Stimulated activated CD8-positive, alpha-beta memory T cell treated with anti-CD3 and anti-CD28 coated beads, Interleukin-15, amount 100 ng/mL, for 1 hour (primary cell): ENCODE data around the gene ST7L.

Experiments
- DNase-seq: peaks from one replicate; pipeline ENCODE4 v3.0.0-alpha.2; 2020; ENCODE audit warnings: low read depth

ST7L gene

DNA sequence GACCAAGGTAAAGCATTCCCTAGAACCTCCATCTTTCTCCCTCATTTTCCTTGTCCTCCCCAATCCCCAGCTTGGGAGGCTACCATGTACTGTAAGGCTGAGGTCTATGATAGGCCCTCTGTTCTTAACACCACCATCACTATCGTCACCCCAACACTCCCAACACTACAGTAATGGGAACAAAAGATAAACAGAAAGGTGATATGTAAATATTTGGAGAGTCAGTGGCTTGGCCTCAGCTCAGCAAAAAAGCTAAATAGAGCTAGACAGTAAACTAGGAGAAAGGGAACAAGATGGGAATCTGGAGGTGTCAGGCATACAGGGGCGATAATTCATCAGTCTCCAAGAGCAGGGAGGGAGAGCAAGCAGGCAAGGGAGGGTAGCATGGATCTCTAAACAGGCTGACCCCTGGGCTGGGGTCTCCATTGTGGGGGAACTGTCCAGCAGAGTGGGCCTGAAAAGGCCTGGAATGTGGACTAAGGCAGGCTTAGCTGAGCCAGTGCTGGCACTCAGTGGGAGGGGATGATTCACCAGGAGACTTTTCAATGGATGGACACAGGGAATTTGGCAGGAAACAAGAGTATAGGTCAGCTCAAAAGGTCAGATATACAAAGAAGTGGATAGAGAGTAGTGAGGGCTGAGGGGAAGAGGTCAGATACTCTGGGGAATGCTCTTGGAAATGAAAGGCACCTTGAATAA lies 103.5 kb downstream of the ST7L start:
- no peak for DNase-seq

DNA sequence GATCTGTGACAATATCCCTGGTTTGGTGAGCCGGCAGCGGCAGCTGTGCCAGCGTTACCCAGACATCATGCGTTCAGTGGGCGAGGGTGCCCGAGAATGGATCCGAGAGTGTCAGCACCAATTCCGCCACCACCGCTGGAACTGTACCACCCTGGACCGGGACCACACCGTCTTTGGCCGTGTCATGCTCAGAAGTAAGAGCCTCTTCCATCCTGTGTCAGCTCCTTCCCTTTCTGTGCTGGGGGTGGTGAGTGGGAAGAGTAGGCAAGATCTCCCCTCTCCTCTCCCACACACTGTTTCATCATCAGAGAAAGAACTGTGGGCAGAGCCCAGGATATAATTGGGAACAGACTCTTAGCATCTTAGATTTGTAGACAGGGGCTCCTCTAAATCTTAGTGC lies 104.0 kb downstream of the ST7L start:
- no peak for DNase-seq

DNA sequence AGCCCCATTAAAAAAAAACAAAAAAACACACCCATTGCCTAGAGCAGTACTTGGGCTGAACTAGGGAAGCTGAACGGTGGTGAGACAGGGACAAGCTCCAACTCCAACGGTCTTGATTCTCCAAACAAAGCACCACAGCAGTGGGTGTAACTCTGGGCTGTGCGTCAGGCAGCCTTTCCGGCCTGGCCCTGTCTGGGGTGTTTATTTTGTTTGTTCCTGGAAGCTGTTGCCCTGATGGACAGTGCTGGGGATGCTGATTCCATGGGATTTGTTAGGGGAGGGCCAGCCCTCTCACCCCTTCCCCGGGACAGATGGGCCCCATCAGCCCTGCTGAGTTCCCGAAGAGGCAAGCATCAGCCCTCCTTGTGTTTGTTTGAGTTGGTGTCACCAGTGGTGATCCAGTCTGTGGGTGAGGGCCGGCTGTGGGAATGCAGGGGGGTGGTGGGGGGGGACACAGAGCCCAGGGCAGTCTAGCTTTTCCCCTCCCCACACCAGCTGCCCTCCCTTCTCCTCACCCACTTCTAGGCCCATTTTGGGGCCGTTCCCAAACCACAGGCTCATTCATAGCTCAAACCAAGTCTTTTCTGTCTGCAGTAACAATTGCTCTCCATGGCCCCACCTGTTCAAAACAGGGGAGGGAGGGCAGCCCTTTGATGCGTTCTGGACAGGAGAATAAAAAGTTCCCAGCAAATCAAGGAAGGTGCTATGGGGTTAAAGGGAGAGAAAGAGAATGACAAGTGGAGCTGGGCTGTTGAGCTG lies 105.7 kb downstream of the ST7L start:
- DNase-seq, result no peak

DNA sequence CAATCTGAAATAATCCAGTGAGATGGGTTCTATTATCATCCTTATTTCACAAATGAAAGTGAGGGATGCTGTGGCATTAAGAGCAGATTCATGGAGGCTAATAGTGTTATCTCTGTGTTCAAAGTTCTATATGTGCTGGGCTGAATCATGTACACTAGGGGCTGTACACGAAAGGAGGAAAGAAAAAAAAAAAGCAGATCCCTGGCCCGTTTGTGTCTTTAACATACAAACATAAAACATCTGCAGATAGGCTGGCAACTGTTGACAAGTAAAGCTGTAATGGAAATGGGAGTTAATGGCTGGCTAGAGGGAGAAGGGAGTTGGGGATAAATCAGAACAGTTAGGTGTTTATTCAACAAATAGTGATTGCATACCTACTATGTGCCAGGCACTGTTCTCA lies 107.0 kb downstream of the ST7L start:
- DNase-seq, result no peak

DNA sequence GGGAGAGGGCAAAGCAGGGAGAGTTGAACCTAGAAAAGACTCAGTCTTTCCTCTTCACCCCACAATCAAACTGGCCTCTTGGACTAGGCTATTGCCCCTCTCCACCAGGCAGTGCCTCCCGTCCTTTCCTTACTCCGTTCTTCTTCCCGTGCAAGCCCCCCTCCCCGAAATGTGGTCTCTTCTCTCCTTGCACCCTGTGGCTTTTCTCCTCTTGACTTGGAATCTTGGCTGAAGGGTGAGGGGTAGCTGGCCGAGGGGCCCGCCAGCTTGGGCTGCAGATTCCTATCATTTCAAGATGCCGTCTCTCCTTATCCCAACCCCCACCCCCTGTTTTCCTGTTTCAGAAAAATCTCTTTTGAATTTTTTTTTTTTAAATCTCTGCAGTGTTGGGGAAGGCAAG lies 108.6 kb downstream of the ST7L start:
- no peak for DNase-seq

- DNase-seq, result no peak
Observed at GRCh38 chr1:112509660-112510178, 109.2 kb downstream of the ST7L start.

DNA sequence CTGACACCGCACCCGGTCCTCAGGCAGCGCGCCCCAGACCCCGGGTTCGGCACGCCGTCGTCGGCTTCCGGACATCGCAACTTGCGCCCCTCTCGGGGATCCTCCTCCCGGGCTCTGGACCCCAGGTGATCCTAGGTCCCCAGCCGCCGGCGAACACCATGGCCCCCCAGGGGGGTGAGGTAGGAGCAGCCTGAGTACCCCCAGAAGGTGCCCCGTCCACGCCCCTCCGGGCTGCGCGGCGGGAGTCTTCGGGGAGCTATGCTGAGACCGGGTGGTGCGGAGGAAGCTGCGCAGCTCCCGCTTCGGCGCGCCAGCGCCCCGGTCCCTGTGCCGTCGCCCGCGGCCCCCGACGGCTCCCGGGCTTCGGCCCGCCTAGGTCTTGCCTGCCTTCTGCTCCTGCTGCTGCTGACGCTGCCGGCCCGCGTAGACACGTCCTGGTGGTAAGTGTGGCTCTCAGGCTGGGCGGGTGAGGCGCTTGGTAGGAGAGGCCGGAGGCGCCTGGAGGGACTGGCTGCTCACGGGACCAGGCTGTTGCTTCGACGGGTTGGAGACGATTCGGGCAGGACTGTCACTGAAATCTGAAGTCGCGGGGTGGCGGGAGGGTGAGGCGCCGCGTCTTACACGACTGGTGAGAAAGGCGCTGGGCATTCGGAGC lies 109.8 kb downstream of the ST7L start:
- no peak for DNase-seq

DNA sequence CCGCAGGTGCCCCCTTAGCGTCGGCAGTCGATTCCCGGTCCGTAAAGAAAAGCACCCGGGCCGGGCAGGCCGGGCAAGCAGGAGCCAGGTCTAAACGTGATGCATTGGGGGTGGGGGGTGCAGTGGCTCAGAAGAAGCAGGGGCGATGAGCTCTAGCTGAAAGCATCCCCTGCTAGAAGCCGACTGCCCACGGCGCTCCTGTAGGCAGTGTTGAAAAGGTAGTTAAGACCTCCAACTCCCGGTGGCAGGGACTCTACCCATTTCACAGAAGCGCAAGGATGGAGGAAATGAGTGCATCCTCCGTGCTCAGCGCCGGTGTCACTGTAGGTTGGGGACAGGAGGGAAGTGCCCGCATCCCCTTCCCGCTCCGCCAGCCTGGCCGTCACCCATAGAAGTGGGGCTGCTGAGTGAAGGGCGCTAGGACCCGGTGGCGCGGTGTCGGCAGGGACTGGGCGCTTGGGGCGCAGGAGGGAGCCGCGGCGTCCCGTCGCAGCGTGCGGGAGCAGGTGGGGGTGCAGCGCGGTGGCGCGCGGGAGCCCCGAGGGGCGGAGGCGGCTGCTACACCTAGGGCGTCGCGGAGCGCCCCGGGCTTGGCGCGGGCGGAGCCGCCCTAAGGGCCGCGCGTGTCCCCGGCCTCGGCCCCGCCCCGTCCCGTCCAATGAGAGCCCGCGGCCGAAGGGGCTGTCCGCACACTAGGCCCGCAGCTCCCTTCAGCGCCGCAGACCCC lies 110.5 kb downstream of the ST7L start, which contains the start of gene WNT2B:
TSS of gene WNT2B (plus strand) at position 688 of the 727 bp plus-strand sequence. CDS start 298 bp downstream, outside the sequence.
- no peak for DNase-seq

GRCh38 chr1:112507921-112508277 lies 111.0 kb downstream of the ST7L start:
- no peak for DNase-seq

GRCh38 chr1:112507336-112507735 lies 111.6 kb downstream of the ST7L start:
- DNase-seq, result no peak

- DNase-seq, result no peak
Observed at GRCh38 chr1:112506731-112507130, 112.2 kb downstream of the ST7L start.

DNA sequence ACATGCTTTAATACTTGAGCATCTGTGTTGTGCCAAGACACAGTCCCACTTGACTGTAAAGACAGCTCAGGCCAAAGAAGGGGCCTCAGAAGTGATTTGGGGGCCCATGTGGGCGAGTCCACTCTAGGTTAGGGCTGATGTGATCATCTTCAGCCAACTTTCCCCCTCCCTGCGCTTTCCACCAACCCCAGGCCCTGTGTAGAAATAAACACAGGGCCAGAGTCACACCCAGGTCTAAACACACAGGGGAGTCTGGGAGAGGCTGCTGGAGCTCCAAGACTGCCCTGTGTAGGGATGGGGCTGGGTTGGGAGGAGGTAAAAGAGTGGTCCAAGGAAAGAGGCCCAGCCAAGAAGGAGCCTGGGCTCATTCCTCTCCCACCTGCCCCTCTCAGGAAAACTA lies 112.6 kb downstream of the ST7L start:
- no peak for DNase-seq

DNA sequence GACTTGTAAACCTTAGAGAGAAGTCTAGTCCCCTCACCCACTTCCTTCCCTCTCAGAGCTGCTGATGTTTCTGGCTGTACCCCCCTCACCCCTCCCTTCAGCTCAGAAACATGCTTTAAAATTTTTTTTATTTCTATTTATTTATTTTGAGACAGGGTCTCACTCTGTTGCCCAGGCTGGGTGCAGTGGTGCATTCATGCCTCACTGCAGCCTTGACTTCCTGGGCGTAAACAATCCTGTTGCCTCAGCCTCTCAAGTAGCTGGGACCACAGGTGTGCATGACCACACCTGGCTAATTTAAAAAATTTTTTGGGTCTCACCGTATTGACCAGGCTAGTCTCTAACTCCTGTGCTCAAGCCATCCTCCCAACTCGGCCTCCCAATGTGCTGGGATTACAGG lies 113.1 kb downstream of the ST7L start:
- no peak for DNase-seq

DNA sequence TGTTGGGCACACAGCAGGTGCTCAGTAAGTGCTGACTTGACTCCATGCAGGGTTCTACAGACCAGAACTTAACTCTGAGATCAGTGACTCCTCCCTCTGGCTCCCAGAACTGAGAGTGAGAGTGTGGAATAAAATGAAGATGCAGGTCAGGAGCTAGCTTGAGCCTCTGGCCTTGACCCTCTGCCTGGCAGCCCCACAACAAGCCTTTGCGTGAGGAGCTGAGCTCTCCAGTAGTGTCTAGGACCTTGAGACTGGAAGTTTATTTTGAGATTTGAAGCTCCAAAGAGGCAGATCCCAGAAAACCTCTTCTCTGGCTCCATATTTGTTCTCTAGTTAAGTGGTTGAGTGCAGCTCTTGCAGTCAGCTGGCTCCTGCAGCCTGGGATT lies 113.5 kb downstream of the ST7L start:
- no peak for DNase-seq

- no peak for DNase-seq
Observed at GRCh38 chr1:112504661-112505399, 114.1 kb downstream of the ST7L start.

DNA sequence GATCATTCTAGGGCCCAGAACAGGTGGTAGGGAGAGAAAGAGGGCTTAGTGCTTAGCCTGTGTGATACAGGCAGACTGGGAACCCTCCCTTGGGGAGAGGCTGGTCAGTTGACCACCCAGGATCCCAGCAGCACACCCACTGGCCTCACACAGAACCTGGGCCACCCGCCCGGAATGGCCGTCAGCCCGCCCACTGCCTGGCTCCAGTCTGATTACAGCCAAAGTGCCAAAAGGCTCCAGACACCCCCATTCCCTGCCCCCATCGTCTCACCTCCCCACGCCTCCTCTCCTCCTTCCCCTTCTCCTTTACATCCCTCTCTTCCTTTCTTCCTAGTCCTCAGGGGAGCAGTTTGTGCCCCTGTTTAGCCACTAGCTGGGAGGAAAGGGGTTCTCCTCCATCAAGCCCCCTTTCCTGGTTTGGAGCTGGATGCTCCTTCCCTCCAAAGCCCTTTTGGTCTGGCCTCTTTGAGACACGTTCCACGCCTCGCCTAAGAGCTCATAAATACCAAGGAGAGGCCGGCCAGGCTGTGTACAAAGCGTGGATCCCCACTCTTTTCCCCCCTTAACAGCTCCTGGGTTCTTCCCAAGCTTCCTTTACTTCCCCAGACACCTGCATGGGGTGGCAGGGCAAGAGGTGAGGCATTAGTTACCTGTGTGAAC lies 114.8 kb downstream of the ST7L start:
- no peak for DNase-seq

DNA sequence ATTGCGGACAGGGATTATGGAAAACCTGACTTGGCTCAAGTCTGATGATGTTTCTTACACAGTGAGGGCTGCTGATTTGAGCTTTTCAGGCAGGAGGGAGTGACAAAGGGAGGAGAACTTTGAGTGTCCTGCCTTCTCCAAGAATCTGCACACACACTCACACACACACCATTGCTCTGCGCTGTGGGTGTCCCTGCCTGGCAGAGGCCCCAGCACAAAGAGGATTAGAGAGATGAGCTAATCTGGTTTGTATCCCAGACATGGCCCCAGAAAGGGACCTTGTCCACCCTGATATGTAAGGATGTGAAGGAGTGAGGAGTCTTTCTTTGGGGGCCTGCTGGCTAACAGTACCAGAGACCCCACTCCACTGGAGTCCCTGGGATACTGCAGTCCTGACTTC lies 116.1 kb downstream of the ST7L start:
- no peak for DNase-seq

- no peak for DNase-seq
Observed at GRCh38 chr1:112501810-112502641, 116.9 kb downstream of the ST7L start.

DNA sequence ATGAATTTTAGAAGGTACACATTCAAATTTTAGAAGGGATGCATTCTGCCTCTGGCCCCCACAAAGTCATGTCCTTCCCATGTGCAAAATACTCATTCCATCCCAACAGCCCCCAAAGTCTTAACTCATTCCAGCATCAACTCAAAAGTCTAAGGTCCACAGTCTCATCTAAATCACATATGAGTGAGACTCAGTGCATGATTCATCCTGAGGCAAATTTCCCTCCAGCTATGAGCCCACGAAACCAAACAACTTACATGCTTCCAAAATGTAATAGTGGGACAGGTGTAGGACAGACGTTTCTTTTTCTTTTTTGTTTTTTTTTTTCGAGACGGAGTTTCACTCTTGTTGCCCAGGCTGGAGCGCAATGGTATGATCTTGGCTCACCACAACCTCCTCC lies 122.7 kb downstream of the ST7L start:
- no peak for DNase-seq

GRCh38 chr1:112493351-112493750 lies 125.6 kb downstream of the ST7L start:
- no peak for DNase-seq
